Middle frontal gyrus (tissue), 1 donor: ENCODE measurements around the gene CD300A.

Source experiments
- DNase-seq: peaks from one replicate; pipeline ENCODE4 v3.0.0-alpha.2; 2015; ENCODE audit warnings: low spot score; ENCODE audit errors: extremely low spot score

CD300A gene

GRCh38 chr17:74454197-74455024 lies 12.0 kb upstream of the CD300A start:
- DNase-seq: peak; percentile 40

DNA sequence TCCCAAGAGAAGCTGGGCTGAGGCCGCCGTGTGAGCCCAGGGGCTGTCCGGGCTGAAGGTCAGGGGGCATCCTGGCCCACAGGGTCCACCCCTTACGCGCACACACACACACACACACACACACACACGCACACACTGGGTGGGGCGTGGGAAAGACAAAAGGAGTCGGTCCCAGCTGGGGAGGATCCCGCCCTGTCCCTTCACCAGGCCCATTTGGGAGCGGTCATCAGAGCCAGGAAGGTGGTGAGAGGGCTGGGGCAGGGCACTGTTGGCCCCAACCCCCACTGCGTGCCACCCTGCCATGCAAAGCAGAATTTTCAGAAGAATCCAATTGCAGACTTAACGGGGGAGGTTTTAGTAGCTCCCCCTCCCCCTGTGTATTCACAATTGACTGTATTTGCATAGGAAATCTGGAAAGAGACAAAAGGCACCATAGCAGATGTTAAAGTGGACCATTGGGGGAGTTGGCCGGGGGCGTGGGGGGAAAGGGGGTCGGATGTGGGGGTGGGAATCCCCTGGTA lies 11.3 kb upstream of the CD300A start:
- DNase-seq: no peak

DNA sequence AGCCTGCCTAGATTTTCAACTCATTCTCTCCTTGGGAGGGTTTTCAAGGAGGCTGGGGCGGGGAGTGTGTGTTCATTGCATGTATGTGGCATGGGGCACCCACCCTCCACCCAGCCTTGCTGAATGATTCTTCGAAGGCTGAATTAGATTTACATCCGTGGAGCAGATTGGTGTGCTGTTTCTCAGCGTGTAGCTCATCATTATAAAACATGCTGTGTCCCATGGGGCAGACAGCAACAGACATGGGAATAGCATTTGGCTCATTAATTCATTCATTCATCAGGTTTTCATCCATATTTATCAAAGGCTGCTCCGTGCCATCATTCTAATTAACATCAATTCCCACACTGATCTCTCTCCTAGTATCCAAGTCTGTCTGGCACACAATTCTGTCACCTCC lies 10.6 kb upstream of the CD300A start:
- DNase-seq: no peak

- DNase-seq: peak; percentile 62
These were observed 9.2 kb upstream of the CD300A start for GRCh38 chr17:74457146-74457819.

DNA sequence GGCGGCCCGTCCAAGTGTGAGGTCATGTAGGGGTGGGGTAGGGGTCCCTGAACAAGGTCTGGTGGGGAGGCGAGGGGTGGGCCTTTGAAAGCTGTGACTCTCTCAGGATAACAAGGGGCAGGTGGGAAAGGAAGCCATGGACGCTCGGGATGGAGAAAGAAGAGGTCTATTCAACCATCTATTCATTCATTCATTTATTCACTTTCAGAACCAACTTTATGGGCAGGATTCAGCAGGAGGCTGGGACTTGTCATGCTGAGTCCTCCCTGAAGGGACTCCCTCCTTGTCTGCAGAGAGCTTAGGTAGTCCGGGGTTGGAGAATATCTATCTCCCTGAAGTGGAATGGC lies 8.6 kb upstream of the CD300A start:
- no peak for DNase-seq

DNA sequence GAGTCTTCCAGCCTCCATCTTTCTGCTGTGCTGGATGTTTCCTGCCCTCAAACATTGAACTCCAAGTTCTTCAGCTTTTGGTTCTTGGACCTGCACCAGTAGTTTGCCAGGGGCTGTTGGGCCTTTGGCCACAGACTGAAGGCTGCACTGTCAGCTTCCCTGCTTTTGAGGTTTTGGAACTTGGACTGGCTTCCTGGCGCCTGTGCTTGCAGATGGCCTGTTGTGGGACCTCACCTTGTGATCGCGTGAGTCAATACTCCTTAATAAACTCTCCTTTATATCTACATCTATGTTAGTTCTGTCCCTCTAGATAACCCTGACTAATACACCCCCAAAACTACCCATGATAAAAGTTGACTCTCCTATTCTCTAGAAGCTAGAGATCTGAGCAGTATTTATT lies 7.6 kb upstream of the CD300A start:
- no peak for DNase-seq

- no peak for DNase-seq
These were observed 6.8 kb upstream of the CD300A start for GRCh38 chr17:74459622-74460021.

GRCh38 chr17:74460241-74460640 lies 6.2 kb upstream of the CD300A start:
- DNase-seq: no peak

GRCh38 chr17:74460996-74461395 lies 5.4 kb upstream of the CD300A start:
- DNase-seq: no peak

DNA sequence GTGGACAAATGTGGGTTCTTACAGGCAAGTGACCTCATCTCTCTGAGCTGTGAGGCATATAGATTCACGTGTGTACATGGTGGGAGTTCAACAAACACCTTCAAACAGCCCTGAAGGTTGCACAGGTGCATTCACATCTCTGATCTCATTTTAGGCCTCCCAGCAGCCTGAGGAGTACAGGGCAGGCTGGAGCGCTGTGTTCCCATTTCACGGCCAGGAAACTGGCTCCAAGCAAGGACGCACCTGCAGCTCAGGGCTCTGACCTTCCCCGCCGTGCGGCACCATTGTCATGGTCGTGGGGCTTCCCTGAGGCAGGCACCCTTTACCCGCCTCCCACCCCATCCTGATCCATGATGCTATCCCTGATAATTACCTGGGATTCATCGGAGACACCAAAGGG lies 4.8 kb upstream of the CD300A start:
- DNase-seq: no peak

GRCh38 chr17:74464730-74465377 lies 1.6 kb upstream of the CD300A start:
- DNase-seq: no peak

- no peak for DNase-seq
These were observed 890 bp upstream of the CD300A start for GRCh38 chr17:74465378-74466110.

GRCh38 chr17:74466828-74467184 lies 372 bp downstream of the CD300A start:
- DNase-seq: no peak

DNA sequence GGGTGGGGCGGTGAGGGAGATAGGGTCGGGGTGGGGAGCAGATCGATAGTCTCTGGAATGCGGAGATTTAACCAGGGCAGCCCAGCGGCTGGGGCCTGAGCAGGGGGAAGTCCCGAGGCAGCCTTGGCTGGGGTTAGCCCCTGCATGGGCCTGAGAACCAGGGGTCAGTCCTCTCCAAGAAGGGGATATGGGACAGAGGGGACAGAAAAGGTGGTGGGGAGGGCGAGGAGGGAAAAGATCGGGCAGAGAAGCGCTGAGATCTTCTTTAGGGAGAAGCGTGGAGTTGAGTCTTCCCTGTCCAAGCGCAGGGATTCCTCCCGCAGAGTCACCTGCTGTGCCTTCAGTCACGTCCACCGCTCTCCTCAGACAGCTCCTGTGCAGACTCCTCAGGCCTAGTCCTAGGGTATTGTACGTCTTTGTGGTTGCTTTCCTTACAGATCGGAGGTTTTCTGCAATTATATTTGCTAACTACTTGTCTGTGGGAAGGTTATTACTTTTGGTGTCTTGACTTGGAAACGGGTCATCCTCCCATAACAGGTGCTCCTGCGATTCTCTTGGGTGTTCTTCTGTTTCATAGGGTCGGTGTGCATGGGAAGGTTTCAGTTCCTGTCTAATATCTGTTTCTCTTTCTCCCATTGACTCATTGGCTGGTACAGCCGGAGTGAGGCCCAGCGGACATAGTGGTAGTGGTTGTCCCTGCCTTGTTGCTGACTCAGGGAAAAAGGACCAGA lies 952 bp downstream of the CD300A start:
- DNase-seq: no peak

GRCh38 chr17:74471341-74471740 lies 4.9 kb downstream of the CD300A start:
- no peak for DNase-seq

DNA sequence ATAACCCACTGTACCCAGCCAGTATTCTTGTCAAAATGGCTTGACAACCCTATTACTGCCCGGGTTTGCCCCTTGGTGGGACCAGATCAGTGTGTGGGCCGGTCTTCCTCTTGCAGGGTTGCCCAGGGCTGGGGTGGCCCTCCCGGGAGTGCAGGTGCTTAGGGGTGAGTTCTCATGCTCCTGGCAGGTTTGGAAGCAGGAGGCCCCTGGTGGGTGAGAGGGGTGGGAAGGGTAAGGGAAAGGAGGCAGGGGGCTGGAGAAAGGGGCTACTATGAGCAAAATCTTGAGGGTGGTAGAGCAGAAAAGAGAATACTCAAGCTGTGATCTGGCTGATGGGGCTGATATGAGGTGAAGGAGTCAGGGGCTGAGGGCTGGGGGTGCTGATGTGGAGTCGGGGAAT lies 6.5 kb downstream of the CD300A start:
- no peak for DNase-seq

DNA sequence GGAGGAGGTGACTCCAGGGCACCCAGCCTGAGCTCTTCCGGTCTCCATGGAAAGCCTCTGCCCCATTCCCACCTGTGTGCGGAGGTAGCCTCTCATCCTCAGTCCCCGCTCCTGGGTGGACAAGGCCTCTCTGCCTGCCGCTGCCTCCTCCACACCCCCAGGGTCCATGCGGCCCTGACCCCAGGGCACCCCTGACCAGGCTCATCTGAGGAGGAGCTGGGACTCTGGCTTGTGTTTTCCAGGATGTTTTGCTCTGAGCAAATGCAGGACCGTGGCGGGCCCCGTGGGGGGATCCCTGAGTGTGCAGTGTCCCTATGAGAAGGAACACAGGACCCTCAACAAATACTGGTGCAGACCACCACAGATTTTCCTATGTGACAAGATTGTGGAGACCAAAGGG lies 6.9 kb downstream of the CD300A start:
- no peak for DNase-seq

DNA sequence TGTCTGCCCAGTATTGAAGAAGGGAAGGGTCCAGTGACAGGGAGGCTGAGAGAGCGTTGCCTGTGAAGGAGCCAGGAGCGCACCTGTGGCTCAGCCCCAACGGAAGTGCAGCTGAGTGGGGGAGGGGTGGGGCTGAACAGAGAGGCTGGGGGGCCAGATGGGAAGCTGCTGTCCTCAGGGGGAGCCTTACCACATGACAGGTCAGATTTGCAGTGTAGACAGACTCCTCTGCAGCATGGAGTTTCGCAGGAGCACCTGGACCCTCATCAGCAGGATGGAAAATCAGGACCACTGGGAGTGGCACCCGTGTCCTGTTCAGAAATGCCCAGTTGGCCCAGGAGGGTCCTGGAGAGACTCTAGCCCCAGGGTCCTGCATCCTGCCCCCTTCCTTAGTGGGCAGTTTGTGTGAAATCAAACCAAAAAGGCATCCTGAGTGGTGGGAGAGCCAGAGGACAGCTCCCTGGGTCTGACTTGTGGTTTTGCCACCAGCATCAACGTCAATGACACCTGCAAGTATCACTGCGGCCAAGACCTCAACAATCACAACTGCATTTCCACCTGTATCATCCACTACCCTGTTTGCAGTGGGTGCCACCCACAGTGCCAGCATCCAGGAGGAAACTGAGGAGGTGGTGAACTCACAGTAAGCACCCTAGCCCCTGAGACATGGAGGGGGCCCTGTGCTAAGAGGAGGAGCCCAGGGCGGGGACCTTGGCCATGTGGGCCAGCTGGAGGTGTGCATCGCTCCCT lies 7.8 kb downstream of the CD300A start:
- DNase-seq: no peak

DNA sequence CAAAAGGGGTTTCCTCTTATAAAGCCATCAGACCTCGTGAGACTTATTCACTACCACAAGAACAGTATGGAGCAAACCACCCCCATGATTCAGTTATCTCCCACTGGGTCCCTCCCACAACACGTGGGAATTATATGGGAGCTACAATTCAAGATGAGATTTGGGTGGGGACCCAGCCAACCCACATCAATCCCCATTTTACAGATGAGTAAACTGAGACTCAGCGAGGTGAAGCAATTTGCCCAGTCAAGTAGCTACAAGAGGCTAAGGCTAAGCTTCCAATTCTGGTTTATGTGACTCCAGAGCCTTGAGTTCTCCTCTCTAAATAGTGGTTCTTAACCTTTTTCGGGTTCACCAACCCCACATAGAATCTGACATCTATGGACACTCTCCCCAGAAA lies 8.8 kb downstream of the CD300A start:
- DNase-seq: no peak

GRCh38 chr17:74477411-74477810 lies 11.0 kb downstream of the CD300A start:
- no peak for DNase-seq
